Stimulated activated CD8-positive, alpha-beta memory T cell treated with anti-CD3 and anti-CD28 coated beads, Interleukin-4, amount 100 ng/mL, for 24 hours (primary cell): ENCODE data around the gene IGLL1.
"Not testable (repeated sequence)": the region's sequence is repeated elsewhere in the genome, so short reads cannot be mapped to it uniquely, and the experiment has no call there.

Experiments used
- DNase-seq: peaks from one replicate; pipeline ENCODE4 v3.0.0-alpha.2; 2020; ENCODE audit warnings: low read depth

The IGLL1 gene

GRCh38 chr22:23579870-23580575, at the start of gene IGLL1:
Gene IGLL1, minus strand, starts transcription at chr22:23580290. Its CDS starts 100 bp downstream, at chr22:23580190.
- DNase-seq = no peak

GRCh38 chr22:23628056-23628743, 48.1 kb upstream of the IGLL1 start:
- DNase-seq = not testable (repeated sequence)

- peak; percentile 31 for DNase-seq
Observed at GRCh38 chr22:23627401-23628055, 47.4 kb upstream of the IGLL1 start.

GRCh38 chr22:23626286-23626975, 46.3 kb upstream of the IGLL1 start:
- no peak for DNase-seq

- DNase-seq = no peak
Observed at GRCh38 chr22:23622634-23623033, 42.5 kb upstream of the IGLL1 start.

DNA sequence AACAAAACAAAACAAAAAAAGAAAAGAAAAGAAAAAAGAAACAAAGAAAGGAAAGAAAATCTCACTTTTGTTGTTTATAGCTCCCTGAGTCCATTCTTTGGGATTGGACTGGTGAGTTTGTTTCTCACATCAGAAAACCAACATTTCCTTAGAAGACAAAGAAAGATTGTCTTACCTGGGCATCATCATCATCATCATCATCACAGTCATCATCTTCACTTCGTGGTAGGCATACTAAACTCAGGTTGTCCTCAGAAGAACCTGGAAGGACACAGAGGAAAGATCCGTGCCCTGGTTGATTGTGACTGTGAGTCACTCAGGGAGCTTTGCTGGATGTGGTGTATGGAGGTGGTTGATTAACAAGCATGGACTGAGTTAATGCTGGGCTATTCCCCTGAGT, 41.8 kb upstream of the IGLL1 start:
- not testable (repeated sequence) for DNase-seq

DNA sequence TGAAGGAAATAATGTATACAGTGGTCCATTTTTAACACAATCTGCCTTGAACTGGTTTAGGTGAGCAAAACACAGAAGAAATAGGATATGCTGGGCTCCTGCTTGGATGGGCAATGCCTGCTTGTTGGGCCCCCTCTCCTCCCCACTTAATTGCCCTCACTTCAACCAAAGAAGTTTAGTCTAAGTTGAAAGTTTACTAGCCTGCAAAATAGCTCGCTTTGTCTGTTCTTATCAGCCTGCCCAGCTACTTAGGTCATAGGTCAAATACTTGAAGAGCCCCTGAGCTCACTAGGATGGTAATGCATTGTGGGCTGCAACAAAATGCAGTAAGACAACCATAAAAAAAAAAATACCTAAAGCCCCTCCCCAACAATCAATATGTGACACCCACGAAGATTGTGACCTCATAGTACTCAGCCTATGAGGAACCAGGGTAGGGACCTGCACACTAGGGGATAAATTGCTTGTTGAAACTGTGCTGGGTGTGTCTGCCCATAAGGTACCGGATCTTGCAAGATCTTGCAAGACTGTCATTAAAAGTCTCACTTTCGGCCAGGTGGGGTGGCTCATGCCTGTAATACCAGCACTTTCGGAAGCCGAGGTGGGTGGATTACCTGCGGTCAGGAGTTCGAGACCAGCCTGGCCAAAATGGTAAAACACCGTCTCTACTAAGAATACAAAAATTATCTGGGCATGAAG, 41.1 kb upstream of the IGLL1 start:
- DNase-seq = no peak

GRCh38 chr22:23613193-23613972, 33.3 kb upstream of the IGLL1 start:
- DNase-seq = no peak

- DNase-seq = no peak
Observed at GRCh38 chr22:23609983-23610781, 30.1 kb upstream of the IGLL1 start.

DNA sequence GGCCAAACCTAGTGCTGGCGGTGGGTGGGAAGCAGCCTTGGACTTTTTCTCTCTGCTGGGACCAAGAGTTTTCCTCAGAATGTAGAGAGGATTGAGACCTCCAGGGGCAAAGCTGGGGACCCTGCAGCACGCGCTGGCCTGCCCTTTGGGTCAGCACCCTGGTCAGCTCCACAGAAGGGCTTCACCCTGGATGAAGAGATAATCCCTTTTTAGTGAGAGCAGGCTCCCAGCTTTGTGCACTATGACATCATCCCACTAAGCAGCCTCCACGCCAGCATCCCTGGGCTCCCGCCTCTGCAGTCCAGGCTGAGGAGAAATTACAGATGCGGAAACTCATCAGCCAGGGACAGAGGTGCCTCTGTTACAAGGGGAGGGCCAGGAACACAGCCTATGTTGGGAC, 28.5 kb upstream of the IGLL1 start:
- DNase-seq = no peak

DNA sequence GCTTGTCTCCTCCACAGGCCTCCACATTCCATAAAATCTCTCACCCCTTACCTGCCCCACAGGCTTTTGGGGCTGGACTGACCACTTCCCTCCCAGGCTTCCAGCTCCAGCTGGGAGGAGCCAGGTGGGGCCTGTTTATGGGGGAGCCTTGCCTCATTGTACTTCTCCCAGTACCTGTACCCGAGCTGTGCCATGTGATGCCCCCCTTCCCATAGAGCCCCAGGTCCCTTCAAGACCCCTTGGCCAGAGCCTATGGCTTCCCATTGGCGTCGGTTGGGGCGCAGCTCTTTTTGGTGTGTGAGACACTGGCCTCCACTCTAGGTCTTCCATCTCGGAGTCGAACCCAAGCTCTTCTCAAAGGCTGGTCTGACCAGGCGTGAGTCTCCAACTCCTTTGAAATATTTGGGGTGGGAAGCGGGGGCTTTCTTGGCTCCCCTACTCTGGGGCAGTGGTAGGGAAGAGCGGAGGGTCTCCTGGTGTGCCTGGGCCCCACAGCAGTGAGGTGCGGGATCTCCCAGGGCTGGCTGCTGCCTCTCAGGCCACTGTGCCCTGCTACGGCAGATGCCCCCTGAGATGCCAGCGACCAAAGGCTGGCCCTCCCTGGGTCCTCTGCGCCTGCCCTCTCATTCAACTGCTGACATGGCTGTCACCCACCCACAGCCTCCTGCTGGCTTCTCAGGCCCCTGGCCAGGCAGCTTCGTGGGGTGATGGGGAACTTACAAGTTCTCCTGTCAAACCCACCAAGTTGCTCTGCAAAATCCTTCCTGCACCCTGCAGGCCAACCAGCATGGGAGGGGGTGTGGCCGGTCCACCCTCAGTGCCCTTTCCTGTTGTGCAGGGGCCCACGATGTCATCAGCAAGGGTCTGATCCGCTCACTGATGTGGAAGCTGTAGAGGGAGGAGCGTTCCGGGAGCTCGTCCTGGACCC, 26.4 kb upstream of the IGLL1 start:
- no peak for DNase-seq

GRCh38 chr22:23604939-23605712, 25.0 kb upstream of the IGLL1 start:
- DNase-seq = no peak

DNA sequence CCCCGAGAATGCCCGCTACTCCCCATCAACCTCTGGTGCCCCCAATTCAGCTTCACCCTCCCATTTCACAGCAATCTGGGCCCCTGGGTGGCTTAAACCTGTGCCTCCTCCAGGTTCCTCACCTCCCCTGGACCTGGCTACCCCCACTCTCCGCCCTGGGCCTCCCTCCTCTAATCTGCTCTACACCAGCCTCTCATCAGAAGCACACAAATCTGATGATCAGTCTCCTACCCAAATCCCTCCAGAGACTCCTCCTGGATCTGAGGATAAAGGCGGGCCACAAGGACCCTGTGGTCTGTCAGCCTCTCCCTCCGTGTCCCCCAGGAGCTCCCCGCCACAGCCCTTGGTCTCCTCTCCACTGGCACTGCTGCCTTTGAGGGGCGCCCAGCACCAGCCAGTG, 23.2 kb upstream of the IGLL1 start:
- DNase-seq = no peak

- no peak for DNase-seq
Observed at GRCh38 chr22:23598805-23599518, 18.9 kb upstream of the IGLL1 start.

DNA sequence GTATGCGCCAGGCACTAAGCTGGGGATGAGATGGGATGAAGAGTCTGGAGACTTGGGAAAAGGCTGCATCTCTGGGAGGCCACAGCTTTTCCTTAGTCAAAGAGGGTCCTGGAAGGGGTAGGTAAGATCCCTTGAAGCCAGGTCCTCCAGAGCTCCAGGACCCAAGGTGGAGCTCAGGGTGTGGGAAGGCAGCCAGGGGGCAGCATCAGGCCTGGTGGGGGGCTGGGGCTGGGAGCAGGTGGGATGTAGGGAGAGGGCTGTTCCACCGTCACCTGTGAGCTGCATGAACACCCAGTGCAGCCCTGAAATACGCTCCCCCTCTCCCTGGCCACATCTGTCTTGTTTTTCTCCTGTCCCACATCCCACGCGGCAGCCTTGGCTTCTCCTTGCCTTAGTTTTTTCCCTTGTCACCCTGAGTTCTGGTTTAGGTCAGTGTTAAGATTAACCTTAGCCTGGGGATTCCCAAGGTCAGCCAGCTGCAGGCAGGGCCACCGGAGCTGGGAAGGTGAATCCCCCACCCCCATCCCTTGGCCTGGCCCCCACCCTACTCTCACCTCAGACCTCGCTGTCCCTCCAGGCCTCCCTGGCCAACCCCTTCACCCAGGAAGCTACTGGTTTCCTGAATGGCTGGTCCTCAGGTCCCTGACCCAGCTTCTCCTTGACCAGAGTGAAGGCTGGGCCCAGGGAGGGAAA, 17.6 kb upstream of the IGLL1 start:
- not testable (repeated sequence) for DNase-seq

DNA sequence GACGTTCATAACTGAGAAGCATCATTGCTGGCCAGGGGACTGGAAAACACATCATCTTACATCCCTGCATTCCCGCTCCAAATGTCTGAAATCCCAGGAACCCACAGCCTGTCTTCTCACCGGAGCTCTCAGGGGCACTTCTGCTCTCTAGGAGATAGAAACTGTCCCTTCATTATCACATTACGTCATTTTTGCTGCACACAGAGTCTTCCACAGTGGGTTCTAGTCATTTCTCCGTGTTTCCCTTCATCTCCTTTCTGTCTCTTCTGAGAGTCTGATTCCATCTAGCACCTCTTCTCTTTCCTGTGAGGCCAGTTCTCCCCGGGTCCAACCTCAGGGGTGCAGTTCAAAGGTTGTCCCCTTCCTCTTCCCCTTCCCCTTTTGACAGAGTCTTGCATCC, 15.8 kb upstream of the IGLL1 start:
- DNase-seq = not testable (repeated sequence)

GRCh38 chr22:23591846-23592245, 11.8 kb upstream of the IGLL1 start:
- no peak for DNase-seq
